ENCODE results near the gene ALDH1L2. TPM values are rescaled to one million over a fixed set of nuclear protein-coding genes. Genes with fewer than 3 reads are reported as not detected.

The ALDH1L2 gene
- total and polyA plus RNA-seq, 12 donors: 1.1 to 3.7 (median 1.5) TPM

- WGBS, 2 donors: 95 to 98% methylated on average over 3 of the region's 3 CpGs
- no peak for ATAC-seq
- no peaks in the 10 kb centered on the region for H3K27me3 ChIP-seq
- H3K4me1 ChIP-seq: no peaks in the 10 kb centered on the region
- no peak overlapping the region for H3K27ac ChIP-seq
- TF ChIP-seq CTCF (IDR thresholded peaks at IDR 0.05): no peak
- no peaks in the 10 kb centered on the region for H3K9me3 ChIP-seq
- H3K4me3 ChIP-seq: no peak overlapping the region
- peaks cover 0 to 11% (median 0%) of the 10 kb centered on the region in 9 donors for H3K36me3 ChIP-seq
- no peak for DNase-seq
- intact Hi-C loops (cut with DNase I): no loop called here
These were observed 12.3 kb downstream of the ALDH1L2 start for GRCh38 chr12:105071981-105072380.

- Histone ChIP-seq H3K36me3 (peaks cover 0 to 27% (median 0%) of the 10 kb centered on the region in 9 donors), H3K4me3 (no peak overlapping the region), H3K27me3 (no peaks in the 10 kb centered on the region), H3K4me1 (no peaks in the 10 kb centered on the region), H3K27ac (no peak overlapping the region), H3K9me3 (no peaks in the 10 kb centered on the region)
- ATAC-seq: no peak
- WGBS, 2 donors: 60 to 77% methylated on average over 4 of the region's 4 CpGs
- no peak for TF ChIP-seq CTCF (IDR thresholded peaks at IDR 0.05)
- DNase-seq: no peak
- intact Hi-C loops (cut with DNase I): no loop called here
These were observed 14.1 kb downstream of the ALDH1L2 start for GRCh38 chr12:105069936-105070702.

- no peak for DNase-seq
- Histone ChIP-seq H3K36me3 (peaks cover 0 to 40% (median 3%) of the 10 kb centered on the region in 9 donors), H3K4me1 (no peaks in the 10 kb centered on the region), H3K4me3 (no peak overlapping the region), H3K27ac (no peak overlapping the region), H3K27me3 (no peaks in the 10 kb centered on the region), H3K9me3 (no peaks in the 10 kb centered on the region)
- intact Hi-C loops (cut with DNase I): no loop called here
- WGBS, 2 donors: 56 to 59% methylated on average over 6 of the region's 6 CpGs
- no peak for ATAC-seq
- TF ChIP-seq CTCF (IDR thresholded peaks at IDR 0.05): no peak
These were observed 16.7 kb downstream of the ALDH1L2 start for GRCh38 chr12:105067511-105068031.

- DNase-seq (no peak), ATAC-seq (no peak)
- H3K36me3 ChIP-seq: peaks cover 0 to 51% (median 3%) of the 10 kb centered on the region in 9 donors
- no peak overlapping the region for H3K4me3 ChIP-seq
- H3K27me3 ChIP-seq: no peaks in the 10 kb centered on the region
- no peaks in the 10 kb centered on the region for H3K4me1 ChIP-seq
- no peak overlapping the region for H3K27ac ChIP-seq
- intact Hi-C loops (cut with DNase I): no loop called here
- no peaks in the 10 kb centered on the region for H3K9me3 ChIP-seq
- 72 to 80% methylated on average over 7 of the region's 7 CpGs for WGBS, 2 donors
- TF ChIP-seq CTCF (IDR thresholded peaks at IDR 0.05): no peak
These were observed 19.6 kb downstream of the ALDH1L2 start for GRCh38 chr12:105064564-105065178.

Data from heart right ventricle (tissue), 16 donors.